ENCODE measurements around the gene KRT78.

KRT78 gene

GRCh38 chr12:52821826-52822660, 26.8 kb downstream of the KRT78 start:
- DNase-seq = no peak

- no peak for DNase-seq
Measured at GRCh38 chr12:52821071-52821730, 27.6 kb downstream of the KRT78 start.

- DNase-seq = no peak
Measured at GRCh38 chr12:52820521-52820920, 28.3 kb downstream of the KRT78 start.

- no peak for DNase-seq
Measured at GRCh38 chr12:52819731-52820510, 28.9 kb downstream of the KRT78 start.

- DNase-seq = no peak
Measured at GRCh38 chr12:52818887-52819420, 29.8 kb downstream of the KRT78 start.

GRCh38 chr12:52818388-52818787, 30.4 kb downstream of the KRT78 start:
- no peak for DNase-seq

GRCh38 chr12:52817699-52818238, 31.0 kb downstream of the KRT78 start:
- no peak for DNase-seq

GRCh38 chr12:52817003-52817698, 31.6 kb downstream of the KRT78 start:
- DNase-seq = no peak

- no peak for DNase-seq
Measured at GRCh38 chr12:52815676-52816588, 32.9 kb downstream of the KRT78 start.

- DNase-seq = no peak
Measured at GRCh38 chr12:52815161-52815560, 33.6 kb downstream of the KRT78 start.

GRCh38 chr12:52814710-52815155, 34.1 kb downstream of the KRT78 start:
- no peak for DNase-seq

- no peak for DNase-seq
Measured at GRCh38 chr12:52813885-52814709, 34.7 kb downstream of the KRT78 start, which contains the start of gene KRT4. Gene KRT4 (minus strand): TSS chr12:52814116. CDS start chr12:52814058, 58 bp downstream.

- no peak for DNase-seq
Measured at GRCh38 chr12:52813203-52813819, 35.5 kb downstream of the KRT78 start.

GRCh38 chr12:52812749-52813148, 36.0 kb downstream of the KRT78 start:
- no peak for DNase-seq

- no peak for DNase-seq
Measured at GRCh38 chr12:52812073-52812400, 36.8 kb downstream of the KRT78 start.

- DNase-seq = no peak
Measured at GRCh38 chr12:52811191-52812072, 37.4 kb downstream of the KRT78 start.

- no peak for DNase-seq
Measured at GRCh38 chr12:52810554-52810953, 38.2 kb downstream of the KRT78 start.

GRCh38 chr12:52809166-52809565, 39.6 kb downstream of the KRT78 start:
- DNase-seq = no peak
